ENCODE results near the gene AQP12A. TPM values are rescaled to one million over a fixed set of nuclear protein-coding genes. Genes with fewer than 3 reads are reported as not detected.

AQP12A gene
- total RNA-seq, 1 donor from 2014 or later: not detected

DNA sequence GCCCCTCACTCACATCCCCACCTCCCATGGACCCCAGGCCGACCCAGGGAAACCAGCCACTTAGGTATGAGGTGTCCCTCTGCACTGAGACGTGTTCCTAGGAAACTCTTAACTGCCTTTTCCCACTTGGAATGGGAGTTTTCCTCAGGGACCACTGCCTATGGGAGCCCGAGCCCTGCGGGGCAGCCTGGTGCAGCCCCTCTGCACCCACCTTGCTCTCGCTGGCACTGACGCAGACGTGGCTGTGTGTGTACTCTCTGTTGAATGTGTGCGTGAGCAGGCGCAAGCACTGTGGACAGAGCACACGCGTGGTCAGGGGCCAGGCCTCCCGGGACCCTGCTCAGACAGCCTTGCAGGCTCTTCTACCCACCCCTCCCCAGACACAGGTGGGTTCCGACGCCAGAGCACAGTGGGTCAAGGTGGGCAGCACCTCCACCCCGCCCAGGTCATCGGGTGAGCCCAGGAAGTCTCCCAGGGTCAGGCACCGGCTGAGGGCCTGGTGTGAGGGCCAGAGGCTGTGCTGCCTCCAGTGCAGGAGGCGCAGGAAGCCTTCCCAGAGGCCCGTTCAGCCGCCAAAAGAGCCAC is 30.0 kb downstream of the AQP12A start:
- no peak overlapping the region for H3K9ac ChIP-seq
- H3K4me1 ChIP-seq: no peaks in the 10 kb centered on the region
- TF ChIP-seq, protein P1, sequence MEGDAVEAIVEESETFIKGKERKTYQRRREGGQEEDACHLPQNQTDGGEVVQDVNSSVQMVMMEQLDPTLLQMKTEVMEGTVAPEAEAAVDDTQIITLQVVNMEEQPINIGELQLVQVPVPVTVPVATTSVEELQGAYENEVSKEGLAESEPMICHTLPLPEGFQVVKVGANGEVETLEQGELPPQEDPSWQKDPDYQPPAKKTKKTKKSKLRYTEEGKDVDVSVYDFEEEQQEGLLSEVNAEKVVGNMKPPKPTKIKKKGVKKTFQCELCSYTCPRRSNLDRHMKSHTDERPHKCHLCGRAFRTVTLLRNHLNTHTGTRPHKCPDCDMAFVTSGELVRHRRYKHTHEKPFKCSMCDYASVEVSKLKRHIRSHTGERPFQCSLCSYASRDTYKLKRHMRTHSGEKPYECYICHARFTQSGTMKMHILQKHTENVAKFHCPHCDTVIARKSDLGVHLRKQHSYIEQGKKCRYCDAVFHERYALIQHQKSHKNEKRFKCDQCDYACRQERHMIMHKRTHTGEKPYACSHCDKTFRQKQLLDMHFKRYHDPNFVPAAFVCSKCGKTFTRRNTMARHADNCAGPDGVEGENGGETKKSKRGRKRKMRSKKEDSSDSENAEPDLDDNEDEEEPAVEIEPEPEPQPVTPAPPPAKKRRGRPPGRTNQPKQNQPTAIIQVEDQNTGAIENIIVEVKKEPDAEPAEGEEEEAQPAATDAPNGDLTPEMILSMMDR (IDR thresholded peaks at IDR 0.05): no peak
- TF ChIP-seq EZH2phosphoT487 (IDR thresholded peaks at IDR 0.05): no peak
- TF ChIP-seq EZH2 (IDR thresholded peaks at IDR 0.05): no peak
- no peak overlapping the region for H3K27ac ChIP-seq
- Mint-ChIP-seq H3K4me1 (no peaks in the 10 kb centered on the region), H3K27ac (no peak overlapping the region), H3K9me3 (no peaks in the 10 kb centered on the region), H3K36me3 (no peaks in the 10 kb centered on the region), H3K4me3 (no peak overlapping the region), H3K27me3 (ENCODE audit: insufficient read depth, low read depth) (peaks cover 3% of the 10 kb centered on the region)
- DNase-seq (ENCODE audit: low spot score): no peak
- no peaks in the 10 kb centered on the region for H3K36me3 ChIP-seq
- no peaks in the 10 kb centered on the region for H3K79me2 ChIP-seq (ENCODE audit: low read depth)
- no peak overlapping the region for H3K4me2 ChIP-seq
- no peaks in the 10 kb centered on the region for H4K20me1 ChIP-seq (ENCODE audit: low read depth)
- no peaks in the 10 kb centered on the region for H3F3A ChIP-seq (ENCODE audit: low read depth)
- H3K27me3 ChIP-seq: no peaks in the 10 kb centered on the region
- H2AFZ ChIP-seq (replicated peaks): no peak overlapping the region
- H3K9me3 ChIP-seq (ENCODE audit: low read depth): no peaks in the 10 kb centered on the region
- no peak overlapping the region for H3K4me3 ChIP-seq

- Histone ChIP-seq H3K4me2 (no peak overlapping the region), H3F3A (ENCODE audit: low read depth) (no peaks in the 10 kb centered on the region), H3K36me3 (no peaks in the 10 kb centered on the region), H3K4me1 (no peaks in the 10 kb centered on the region), H3K9ac (no peak overlapping the region), H3K27me3 (no peaks in the 10 kb centered on the region), H3K27ac (no peak overlapping the region), H2AFZ (replicated peaks) (no peak overlapping the region), H3K9me3 (ENCODE audit: low read depth) (no peaks in the 10 kb centered on the region), H3K4me3 (no peak overlapping the region), H4K20me1 (ENCODE audit: low read depth) (no peaks in the 10 kb centered on the region), H3K79me2 (ENCODE audit: low read depth) (no peaks in the 10 kb centered on the region)
- Mint-ChIP-seq H3K4me3 (no peak overlapping the region), H3K27ac (no peak overlapping the region), H3K4me1 (no peaks in the 10 kb centered on the region), H3K9me3 (no peaks in the 10 kb centered on the region), H3K36me3 (no peaks in the 10 kb centered on the region), H3K27me3 (ENCODE audit: insufficient read depth, low read depth) (peaks cover 5% of the 10 kb centered on the region)
- TF ChIP-seq EZH2 (IDR thresholded peaks at IDR 0.05) (no peak), EZH2phosphoT487 (IDR thresholded peaks at IDR 0.05) (no peak)
- TF ChIP-seq, protein P1 (IDR thresholded peaks at IDR 0.05): no peak
- no peak for DNase-seq (ENCODE audit: low spot score)
Measured at GRCh38 chr2:240722376-240722775, 30.7 kb downstream of the AQP12A start.

- H3K4me3 Mint-ChIP-seq: no peak overlapping the region
- Histone ChIP-seq H3K9ac (no peak overlapping the region), H3K36me3 (no peaks in the 10 kb centered on the region), H3K9me3 (ENCODE audit: low read depth) (no peaks in the 10 kb centered on the region), H3K27me3 (no peaks in the 10 kb centered on the region), H3F3A (ENCODE audit: low read depth) (no peaks in the 10 kb centered on the region), H3K27ac (no peak overlapping the region), H3K4me3 (no peak overlapping the region), H3K4me1 (no peaks in the 10 kb centered on the region), H2AFZ (replicated peaks) (no peak overlapping the region), H4K20me1 (ENCODE audit: low read depth) (no peaks in the 10 kb centered on the region), H3K79me2 (ENCODE audit: low read depth) (no peaks in the 10 kb centered on the region), H3K4me2 (no peak overlapping the region)
- H3K9me3 Mint-ChIP-seq: no peaks in the 10 kb centered on the region
- H3K36me3 Mint-ChIP-seq: no peaks in the 10 kb centered on the region
- TF ChIP-seq EZH2phosphoT487 (IDR thresholded peaks at IDR 0.05) (no peak), EZH2 (IDR thresholded peaks at IDR 0.05) (no peak)
- H3K4me1 Mint-ChIP-seq: no peaks in the 10 kb centered on the region
- no peak for DNase-seq (ENCODE audit: low spot score)
- peaks cover 5% of the 10 kb centered on the region for H3K27me3 Mint-ChIP-seq (ENCODE audit: insufficient read depth, low read depth)
- no peak overlapping the region for H3K27ac Mint-ChIP-seq
Measured at GRCh38 chr2:240722796-240723735, 31.4 kb downstream of the AQP12A start.
